GM19099 (cell line): ENCODE results near the gene C5orf15.

ENCODE experiments used
- POLR2A ChIP-seq: IDR thresholded peaks from 3 replicates; pipeline ENCODE4 v1.6.1; 2011; ENCODE audit warnings: low read depth; ENCODE audit not compliant: insufficient read length; ENCODE audit errors: extremely low read depth

C5orf15 gene

DNA sequence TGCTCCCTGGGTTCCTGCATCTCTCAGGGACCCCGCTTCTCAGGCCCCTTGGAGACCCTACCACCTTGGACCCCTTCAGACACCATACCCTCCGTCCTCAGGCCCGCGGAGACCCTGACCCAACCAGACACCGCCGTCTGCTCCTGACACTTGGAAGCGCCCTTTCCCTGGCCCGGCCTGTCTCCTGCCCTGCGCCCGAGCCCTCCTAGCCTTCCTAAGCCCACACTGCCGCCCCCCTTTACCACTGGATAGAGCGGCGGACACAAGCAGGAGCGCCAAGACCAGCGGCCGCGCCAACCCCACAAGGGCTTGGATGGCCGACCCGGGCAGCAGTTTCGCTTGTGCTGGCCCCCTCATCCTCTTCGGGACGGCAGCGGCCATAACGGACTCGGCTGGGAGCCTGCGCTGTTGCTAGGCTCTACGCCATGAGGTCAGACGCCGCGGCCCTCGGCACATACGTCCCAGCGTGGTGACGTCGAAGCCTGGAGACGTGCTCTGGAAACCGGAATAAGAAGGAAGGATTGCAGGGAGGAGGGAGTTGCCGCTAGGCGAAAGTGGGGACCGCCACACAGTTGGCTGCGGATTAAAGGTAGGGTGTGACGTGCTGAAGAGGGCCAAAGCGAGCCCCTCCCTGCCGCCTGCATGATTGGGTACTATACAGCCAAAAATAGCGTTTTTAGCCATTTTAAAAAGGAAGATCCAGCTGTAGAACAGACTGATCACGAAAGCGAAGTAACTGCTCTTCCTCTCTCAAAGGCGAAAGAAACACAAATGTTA lies at the start of gene C5orf15:
Gene C5orf15 (minus strand): TSS at position 422 of the 777 bp plus-strand sequence. CDS start 41 bp downstream, at position 381.
- peak; percentile 82 for TF ChIP-seq POLR2A

DNA sequence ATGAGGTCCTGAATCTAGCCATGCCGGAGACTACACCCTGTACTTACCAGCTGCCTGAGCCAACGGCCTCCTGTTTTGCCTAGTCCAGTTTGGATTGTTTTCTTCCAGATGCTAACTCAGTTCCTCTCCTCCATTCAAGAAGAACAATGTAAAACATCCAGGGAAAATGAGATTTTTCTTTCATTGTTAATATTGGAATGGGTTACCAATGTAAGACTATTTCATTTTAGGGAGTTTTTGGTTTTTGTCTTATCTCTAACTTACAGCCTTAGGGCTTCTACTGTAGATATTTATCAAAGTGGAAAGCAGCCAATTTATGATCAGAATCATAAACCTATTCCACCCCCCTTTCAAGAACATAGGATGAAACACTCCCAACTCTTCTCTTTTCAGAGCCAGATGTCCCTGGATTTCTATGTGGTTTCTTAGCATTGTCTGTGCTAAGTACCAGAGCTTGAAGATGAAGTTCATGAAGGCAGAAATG lies 39.9 kb upstream of the C5orf15 start:
- TF ChIP-seq POLR2A = no peak

DNA sequence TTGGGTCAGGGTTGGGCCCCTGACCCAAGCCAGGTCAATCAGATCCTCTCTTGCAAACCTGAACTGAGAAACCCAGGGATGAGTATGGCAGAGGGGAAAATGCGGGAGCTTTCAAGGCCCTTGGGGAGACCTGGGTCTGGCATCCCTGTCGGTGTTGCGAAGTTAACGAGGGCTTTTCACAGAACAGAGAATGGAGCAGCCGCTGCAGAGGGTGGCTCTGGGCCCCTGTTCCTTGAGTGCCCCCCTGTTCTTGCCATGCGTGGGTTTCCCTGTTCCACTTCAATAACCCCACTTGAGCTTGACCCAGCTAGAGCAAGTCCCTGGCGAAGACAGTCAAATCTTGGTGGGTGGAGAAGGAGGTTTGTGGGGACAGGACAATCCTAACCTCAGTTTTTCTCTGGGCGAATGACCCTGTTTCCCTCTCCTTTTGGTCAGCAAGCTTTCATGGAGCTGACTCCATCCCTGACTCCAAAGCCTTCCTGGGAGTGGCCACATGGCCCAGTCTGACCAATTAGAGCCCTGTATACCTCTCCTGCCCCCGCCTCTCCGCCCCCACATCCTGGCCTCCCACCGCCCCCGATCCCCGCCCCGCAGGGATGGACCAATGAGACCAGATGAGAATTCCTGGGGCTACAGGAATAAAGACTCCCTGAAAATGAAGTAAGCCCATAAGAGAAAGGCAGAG lies 39.3 kb upstream of the C5orf15 start:
- TF ChIP-seq POLR2A = no peak

DNA sequence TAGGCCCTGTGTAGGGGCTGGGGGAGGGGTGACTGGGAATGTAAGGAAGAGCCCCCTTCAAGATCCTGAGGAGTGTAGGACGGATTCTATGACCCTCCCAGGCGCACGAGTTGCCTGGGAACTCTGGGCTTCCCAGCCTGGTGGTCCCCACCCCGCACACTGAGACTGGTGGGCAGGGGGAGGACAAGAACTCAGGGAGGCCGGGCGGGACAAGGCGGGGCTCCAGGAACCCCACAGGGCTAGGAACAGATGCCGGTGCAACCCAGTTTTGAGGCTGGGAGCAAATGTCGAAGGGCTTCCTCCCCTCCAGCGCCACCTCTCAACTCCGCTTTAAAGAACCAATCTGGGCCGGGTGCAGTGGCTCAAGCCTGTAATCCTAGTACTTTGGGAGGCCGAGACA lies 37.7 kb upstream of the C5orf15 start:
- no peak for TF ChIP-seq POLR2A

DNA sequence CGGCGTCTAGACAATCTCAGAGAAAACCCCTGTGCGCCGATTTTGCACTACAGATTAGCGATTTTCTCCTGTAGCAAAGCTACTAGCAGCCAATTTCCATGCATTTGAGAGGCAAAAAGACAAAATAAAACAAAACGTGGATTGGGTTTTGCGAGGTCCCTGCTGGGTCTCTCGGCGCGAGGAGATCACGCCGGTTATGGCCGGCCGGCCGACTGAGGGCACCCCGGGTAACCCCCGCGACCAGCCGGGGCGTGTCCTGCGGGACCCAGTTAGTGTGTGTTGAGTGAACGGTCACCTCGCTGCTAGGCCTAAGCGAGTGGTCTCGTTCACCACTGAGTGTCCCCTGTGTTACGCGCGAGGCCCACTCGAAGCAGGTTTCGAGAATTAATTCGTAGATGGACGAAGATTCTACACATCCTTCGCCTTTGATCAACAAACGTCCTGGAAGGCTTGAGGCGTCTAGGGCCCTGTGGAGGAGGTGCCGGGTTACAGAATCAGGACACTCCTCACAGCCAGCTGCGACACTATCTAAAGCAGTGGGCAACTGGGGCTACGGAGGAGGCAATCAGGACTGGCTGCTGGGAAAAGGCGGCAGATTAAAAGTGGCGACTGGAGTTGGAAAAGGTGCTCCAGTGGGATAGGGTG lies 37.1 kb upstream of the C5orf15 start:
- TF ChIP-seq POLR2A = no peak

DNA sequence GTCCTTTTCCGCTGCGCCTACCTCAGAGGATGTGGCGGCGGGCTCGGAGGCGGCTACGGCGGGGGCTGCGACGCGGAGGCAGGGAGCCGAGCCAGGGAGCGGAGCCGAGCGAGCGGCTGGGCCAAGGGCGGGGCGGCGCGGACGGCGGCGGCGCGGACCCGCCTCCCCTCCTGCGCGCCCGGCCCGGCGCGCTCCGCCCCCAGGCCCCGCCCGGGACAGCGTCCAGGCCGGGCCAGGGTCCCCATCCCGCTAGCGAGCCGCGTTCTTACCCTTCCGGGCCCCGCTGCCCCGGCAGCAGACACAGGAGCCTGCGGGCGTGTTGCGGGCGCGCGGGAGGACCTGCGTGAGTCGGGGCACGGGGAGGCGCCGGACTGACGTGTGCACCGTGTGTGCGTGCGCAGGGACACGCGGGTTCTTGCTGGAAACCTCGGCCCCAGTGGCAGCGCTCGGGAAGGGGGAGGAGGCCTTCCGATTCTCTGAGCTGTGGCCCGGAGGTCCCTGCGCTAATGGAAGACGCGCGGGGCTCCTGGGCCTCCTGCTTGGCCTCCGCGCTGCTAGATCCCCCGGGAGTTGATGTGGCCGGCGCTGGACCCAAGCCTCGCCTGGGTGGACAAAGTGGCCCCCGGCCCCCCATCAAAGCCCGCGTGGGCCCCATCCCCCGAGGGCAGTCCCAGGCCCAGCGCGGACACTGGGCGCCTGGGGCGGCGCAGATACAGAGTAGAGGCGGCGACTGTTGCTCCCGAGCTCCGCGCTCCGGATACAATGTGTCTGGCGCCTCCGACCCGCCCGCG lies 36.4 kb upstream of the C5orf15 start, which contains the start of gene VDAC1:
Gene VDAC1 (minus strand): TSS at position 350 of the 791 bp plus-strand sequence. CDS start 11,963 bp downstream, outside the sequence.
- peak; percentile 64 for TF ChIP-seq POLR2A

DNA sequence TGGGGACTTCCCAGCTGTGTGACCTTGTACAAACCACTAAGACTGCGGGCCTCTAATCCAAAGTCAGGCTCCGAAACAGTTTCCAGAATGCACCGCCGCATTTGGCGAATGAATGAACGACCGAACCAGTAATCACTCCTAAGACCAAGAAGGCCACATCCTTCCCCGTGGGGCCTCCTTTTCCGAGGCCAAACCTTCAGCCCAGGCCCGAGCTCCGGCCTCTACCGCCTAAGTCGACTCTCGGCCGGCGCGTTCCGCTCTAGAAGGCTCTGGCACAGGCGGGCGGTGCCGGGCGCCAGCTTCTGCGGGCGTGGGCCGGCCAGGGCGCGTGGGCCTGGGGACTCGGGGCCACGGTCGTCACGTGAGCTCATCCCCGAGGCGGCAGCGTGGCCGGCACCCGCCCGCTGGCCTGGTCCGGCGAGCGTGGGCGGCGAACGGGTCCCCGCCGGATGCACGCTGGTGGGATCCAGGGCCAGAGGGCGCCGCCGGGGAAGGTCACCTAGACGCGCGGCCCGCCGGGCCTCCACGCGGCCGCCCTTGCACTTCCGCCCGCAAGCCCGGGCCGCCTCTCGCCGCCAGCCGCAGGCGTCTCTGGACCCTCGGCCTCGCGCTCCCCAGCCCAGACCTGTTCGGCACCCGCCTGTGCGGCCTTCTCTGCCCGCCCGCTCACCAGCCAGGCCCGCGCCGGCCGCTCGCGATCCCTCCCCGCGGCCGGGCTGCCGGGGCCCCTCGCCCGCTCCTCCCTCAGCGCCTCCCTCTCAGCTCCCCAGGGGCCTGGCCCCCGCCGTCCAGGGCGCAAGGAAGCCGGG lies 35.6 kb upstream of the C5orf15 start:
- peak; percentile 48 for TF ChIP-seq POLR2A

DNA sequence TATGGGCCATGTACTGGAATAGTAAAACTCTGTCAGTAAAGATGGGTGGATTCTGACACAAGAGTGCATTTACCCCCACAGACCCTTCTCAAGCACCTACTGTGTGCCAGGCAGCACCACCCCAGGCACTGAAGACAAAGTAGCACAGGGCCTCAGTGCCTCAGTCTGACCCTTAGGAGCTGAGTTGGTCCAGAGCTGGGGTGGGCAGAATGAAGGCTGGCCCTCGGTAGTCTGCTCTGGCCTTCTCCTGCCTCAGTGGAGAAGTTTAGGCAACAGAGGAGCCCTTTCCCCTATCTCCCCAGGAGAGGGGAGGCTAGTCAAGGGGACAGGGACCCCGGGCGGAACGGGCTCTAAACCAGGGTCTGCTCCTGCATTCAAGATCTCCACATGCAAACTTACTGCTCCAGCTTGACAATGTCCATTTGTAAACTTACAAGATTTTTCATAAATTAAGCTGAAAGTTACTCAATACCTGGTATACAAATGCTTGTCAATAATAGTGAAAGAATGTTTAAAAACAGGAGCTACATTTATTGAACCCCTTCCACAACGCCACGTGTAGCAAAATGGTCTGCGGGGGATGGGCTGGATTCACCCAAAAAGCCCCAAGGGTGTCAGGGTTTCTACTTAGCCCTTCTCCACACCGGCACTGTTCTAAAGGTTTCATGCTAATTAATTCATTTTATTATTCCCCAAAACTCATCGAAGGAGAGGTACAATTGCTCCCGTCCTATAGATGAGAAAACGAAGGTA lies 34.8 kb upstream of the C5orf15 start:
- TF ChIP-seq POLR2A = no peak

DNA sequence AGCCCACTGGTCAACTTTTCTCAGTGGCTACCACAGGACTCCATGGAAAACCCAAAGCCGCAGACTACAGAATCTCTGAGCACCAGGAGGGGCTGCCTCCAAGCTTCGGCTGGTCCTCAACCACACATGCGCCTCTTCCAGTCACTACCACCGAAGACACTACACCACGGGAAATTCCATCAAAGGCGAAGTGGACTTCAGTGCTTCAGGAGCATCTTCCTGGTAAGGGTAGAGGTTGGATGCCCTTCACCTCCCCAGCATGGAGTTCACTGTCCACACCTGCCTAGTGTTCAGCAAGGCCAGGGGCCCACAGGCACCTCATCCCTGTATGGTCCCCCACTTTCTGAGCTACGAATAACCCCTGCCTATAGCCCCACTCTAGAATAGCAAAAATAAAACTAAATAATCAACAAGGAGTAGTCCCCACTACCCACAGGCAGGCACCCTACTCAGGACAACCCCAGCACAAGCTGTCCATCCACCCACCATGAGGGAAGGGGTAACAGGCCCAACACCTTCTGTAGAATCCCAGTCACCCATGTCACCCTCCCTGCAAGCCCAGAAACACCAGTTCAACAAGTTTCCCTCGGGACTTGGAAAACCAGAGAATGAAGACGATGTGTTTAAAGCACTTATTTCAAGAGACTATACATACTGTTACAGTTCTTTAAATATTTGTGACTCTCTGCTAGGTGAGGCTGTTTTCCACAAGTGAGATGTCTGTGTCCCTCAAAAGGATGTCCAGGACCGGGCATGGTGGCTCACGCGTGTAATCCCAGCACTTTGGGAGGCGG lies 33.7 kb upstream of the C5orf15 start:
- no peak for TF ChIP-seq POLR2A

DNA sequence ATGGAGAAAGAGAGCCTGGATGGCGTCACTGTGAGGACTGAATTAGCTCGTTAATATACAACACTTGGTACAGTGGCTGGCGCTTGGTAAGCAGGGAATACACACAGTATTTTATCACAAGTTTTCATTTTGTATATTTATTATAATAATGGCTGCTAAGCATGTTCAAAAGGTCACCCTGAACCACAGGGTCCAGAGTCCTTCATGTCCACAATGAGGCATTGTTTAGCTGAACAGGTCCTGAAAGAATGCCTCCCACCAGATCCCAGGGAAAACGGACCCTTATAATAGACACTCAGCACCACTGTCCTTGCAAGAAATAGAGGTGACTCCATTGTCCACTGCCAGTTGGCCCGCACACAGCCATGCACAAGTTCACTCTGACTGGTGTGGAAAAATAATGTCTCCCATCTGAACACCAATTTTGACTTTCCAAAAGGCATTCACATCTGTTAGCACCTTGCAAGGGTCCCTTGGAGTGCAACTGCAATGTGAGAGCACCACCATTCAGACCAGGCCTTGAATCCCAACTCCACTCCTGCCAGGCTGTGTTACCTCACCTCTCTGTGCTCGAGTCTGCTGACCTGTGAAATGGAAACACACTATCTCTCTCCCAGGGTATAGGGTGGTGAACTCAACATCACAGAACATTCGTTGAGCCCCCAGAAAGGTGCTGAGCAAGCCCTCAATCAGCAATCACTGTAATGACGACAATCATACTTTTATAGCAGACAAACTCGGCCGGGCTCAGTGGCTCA lies 32.5 kb upstream of the C5orf15 start:
- no peak for TF ChIP-seq POLR2A

DNA sequence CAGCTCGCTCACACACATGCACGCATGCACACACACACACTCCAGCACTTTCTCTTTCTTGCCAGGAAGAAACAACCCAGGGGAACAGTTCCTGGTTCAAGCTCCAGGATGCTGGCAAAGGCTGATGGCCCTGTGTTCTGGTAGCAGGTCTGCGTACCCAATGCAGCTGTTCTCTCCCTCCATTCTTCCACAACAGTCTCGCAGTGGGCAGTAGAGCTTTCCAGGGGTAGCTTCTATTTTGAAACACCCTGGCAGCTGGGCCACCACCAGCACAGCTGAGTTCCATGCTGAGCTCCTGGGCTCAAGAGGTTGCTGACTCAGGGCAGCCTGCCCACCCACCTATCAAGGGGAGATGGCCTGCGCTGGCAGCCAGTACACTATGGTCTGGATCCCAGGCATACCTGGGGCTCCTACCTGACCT lies 31.7 kb upstream of the C5orf15 start:
- TF ChIP-seq POLR2A = no peak

DNA sequence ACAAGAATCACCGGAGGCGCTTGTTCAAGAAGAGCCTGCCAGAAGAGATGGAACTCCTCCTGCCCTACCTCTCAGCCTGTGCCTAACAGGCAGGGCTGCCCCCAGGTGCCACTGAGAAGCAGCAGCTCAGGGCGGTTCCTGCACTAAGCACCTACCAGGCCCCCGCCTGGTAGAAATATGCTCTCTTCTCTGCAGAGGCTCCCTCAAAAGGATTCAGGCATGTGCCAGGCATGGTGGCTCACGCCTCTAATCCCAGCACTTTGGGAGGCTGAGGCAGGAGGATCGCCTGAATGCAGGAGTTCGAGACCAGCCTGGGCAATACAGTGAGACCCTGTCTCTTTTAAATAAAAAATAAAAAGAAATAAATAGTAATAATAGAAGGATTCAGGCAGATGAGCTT lies 30.4 kb upstream of the C5orf15 start:
- no peak for TF ChIP-seq POLR2A
